GM18867 (cell line): ENCODE measurements around the gene ANGPTL7.

Experiments
- ATAC-seq: cut with Tn5 transposase; IDR thresholded peaks from one replicate; pipeline ENCODE4 v1.9.1; 2021; ENCODE audit warnings: mild to moderate bottlenecking, moderate library complexity; ENCODE audit not compliant: unreplicated experiment

ANGPTL7 gene

DNA sequence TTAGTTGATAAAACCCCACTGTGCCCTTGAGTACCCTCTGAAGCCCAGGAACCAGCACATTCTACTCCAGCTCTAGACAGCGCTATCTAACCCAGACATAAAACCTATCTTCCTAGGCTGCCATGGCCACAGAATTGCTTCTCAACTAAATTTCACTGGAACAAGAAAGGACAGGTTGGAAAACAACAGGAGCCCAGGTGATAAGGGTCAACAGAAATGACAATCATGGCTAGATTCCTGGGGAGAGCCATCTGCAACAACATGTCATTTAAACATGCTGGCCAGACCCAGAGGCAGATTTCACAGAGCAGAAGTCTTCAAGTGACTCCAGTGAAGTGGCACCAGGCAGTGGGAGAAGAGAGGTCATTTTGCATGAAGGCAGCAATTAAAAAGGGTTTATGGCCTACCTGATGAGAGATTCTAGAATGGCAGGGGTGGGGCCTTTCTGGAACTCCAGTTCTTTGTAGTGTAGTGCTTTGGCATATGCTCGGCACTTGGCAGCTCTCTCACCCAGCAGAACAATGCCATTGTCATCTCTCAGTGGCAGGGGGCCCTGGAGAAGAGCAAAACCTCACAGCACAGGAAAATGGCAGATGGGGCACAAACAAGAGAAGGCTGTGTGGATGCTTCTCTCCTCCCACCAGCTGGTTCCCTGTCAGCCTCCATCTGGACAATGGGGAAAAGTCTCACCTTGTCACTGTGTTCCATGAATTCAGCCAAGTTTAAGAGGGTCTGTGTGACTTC lies 9.9 kb downstream of the ANGPTL7 start:
- no peak for ATAC-seq

DNA sequence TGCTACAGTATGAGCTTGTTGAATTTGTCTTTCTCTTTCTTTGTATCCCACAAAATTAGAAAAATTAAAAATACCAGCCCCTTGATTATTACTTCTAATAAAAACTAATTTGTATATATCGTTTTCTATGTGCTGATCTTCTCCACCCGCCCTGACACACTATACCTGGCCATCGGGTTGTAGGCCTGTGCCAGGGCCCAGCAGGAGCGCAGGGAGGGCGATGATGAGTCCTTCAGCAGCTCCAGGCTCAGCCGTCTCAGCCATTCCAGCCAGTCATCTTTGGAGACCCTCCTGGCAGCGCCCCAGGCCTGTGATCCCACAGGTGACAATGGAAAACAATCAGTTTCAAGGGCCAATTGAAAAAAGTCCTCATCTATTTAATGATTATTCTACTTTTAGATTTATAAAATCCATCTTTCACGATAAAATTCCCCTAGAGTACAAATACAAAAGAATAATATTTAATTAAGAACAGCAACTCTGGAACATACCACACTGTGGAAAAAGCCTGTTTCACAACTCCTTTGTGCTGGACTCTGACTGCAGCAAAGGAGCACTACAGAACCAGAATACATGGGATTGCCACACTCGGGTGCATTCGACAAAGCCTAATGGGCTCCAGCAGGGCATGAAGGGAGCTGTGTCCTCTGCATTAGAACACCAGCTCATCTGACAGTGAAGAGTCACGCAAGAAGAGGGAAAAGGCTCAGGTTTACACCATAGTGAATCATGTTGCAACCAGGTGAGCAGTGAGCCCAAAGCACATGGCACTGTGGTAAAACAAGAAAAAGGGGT lies 15.4 kb downstream of the ANGPTL7 start:
- no peak for ATAC-seq

DNA sequence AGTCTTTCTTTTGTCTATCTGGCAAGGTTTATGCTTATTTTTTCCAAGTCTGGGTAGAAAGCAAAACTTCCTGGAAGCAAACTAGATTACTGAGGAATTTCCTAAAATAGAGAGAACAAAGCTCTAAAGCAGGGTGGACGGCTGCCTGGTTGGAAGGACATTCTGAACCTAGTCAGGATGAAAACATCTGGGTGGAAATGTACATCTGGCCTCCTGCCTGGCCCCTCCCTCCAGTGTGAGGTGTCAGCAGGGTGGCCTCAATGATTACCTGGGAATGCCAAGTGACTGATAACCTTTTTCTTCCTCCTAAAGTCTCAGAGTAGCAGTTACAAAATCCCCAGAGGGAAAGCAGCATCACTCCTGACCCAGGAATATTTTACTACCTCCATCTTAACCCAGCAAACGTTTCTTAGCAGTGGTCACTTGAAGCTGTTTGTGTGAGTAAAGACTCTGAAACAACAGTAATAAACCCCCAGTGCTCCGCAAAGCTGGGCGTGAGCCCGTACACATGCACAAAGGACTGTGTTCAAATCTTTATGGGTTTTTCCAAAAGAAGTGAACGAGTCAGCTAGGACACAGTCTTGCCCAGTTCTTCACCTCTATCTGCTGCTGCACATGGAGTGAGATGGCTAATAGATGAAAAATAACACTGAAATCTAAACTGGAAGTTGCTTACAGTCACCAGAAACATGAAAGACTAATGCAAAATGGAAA lies 18.9 kb downstream of the ANGPTL7 start:
- no peak for ATAC-seq

DNA sequence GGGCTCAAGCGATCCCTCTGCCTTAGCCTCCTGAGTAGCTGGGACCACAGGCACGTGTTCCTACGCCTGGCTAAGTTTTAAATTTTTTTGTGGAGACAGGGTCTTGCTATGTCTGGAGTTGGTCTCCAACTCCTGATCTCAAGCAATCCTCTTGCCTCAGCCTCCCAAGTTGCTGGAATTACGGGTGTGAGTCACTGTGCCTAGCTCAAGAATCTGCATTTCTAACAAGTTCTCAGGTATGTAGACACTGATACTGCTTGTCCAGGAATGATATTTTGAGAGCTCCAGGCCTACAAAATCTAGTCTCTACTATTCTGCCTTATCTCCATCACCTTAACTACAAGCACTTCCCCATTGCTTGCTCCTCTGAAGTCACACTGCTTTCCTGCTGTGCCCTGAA lies 22.3 kb downstream of the ANGPTL7 start:
- ATAC-seq: no peak

DNA sequence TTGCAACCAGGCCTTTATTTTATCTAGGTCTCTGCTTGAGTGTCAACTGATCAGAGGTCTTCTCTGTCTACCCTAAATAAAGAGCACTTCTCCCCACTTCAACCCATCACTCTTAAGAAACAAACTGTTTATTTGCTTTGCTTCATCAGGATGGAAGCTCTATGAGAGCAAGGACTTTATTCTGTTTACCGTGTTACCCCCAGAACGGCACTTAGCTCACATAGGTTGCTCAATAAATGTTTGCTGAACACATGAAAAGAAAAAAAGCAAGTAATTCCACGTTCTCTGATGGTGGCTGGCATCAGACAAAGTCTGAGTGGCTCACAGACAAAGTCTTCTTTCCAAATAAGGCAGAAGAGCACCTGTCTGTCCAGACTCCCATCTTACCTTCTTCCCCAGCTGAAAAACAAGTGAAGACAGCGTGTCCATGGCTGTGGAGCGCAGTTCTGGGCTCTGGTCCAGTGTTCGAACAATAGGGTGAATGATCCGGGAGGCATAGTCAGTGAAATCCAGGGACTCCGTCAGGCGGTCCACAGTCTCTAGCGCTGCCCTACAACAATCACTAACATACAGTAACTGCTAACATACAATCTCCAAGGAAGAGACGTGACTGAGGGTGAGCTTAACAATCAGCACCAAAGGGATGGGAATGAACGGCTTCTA lies 22.9 kb downstream of the ANGPTL7 start:
- ATAC-seq: no peak

DNA sequence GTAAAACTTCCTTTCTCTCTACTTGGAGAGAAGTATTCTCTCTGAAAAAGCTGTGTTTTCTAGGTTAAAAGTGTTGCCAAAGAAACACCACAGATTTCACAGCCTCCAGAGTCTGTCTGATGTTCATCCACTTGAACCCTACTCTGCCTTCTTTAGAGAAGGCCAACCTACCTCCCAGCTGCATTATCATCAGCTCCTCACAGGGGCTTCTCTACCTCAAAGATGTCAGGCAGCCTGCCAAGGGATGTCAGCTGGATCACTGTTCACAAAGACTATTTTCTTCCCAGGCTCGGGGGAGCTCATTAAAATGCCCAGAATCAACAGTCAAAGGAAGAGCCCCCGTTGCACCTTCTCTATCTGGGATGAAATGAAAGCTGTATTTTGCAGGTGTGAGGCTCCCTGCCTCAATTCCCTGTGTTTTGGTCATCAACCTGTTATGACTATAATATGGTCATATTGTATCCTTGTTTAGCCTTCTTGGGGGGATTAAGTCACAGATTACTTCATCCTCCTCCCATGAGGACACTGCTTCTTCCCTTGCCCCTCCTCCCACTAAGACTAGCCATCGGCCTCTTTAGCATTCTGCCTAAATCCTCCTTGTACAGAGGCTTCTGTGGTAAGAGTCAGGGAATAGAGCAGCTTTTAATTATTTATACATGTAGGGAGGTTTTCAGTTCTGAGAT lies 25.7 kb downstream of the ANGPTL7 start:
- ATAC-seq: no peak

DNA sequence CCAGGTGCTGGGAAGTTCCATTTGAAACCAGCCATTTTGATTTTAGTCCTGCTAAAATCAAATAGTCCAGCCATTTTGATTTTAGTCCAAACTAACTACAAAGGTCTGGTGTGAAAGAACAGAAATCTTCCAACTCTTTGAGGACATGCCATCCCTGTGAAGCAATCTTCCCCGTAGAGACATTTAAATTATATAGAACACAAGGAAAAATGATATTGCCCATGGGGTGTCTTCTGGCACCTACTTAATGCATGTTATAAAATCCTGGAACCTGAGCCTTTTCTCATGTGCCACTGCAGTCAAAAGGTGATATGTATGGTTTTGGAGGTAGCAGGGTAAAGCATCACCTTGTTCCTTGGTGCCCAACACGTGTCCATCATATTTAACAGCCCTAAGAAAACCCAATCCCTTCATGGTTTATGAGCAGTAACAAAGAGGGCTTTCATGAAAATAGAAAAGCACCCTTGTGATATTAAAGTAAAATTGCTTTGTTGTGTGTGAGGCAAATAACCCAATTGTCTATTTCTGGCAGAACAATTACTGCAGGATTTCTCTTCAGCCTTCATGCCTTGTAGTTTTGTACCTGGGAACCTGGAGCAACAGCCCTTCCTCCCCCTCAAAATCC lies 26.3 kb downstream of the ANGPTL7 start:
- ATAC-seq: no peak

DNA sequence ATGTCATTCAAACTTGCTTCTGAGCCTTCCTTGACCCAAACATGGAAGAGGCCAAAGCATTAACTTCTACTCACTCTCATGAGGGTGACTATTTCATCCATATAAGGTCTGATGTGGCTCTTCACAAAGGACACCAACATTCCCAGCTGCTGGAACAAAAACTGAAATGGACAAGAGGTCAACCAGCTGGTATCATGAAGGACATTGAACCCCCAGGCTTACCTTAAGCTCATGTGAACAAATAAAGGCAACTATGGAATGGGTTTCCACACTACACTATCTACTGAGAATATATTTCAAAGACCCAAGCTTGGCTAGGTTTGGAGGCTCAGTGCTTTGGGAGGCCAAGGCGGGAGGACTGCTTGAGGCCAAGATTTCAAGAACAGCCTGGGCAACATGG lies 26.9 kb downstream of the ANGPTL7 start:
- ATAC-seq: no peak

DNA sequence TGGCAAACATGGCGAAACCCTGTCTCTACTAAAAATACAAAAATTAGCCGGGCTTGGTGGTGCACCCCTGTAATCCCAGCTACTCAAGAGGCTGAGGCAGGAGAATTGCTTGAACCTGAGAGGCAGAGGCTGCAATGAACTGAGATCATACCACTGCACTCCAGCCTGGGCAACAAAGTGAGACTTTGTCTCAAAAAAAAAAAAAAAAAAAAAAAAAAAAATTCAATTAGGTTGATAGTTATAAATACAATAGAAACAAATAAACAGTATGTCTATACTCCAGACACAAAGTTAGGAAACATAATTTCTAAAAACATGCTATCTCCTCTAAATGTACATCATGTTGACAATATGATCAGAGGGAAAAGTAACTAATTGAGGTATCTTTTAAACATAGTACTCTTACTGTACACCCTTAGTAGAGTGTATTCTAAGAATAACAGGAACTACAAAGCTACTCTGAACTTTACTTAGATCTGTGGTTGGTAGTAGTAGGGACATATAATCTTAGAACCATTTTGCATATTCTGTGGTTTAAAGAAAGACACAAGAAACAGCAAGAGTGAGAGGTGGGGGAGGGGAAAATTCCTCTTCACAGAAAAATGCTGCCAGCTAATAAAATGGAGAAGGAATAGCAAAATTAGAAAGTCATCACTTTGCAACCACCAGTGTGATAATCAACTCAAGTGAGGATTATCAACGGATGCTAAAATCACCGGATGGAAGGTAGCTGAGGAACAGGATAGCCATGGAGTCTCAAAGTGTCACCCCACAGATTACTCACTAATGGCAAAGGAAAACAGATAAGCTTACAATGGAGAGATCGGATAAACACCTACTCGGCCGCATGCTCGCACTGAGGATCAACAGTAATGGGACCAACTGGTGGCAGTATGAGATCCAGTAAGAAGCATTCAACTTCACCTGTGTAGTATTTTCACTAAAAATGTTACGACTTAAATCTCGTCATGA lies 38.2 kb downstream of the ANGPTL7 start:
- peak; percentile 80 for ATAC-seq

DNA sequence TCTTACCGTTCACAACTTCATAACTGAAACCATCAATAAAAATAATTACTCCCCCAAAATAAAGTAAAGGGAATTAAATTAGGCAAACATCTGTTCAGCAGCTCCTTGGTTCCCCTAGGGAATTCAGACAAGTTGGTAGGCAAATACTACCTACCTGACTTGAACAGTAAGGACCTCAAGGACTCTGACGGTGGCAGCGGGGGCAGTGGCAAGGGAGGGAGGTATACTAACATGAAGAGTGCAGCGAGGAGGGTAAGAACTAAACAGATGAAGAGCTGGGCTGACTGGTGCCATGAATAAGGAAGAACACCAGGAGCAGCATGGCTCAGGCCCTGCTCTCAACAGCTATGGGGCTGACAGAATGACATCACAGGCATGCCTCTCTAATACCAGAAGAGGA lies 40.0 kb downstream of the ANGPTL7 start:
- no peak for ATAC-seq

DNA sequence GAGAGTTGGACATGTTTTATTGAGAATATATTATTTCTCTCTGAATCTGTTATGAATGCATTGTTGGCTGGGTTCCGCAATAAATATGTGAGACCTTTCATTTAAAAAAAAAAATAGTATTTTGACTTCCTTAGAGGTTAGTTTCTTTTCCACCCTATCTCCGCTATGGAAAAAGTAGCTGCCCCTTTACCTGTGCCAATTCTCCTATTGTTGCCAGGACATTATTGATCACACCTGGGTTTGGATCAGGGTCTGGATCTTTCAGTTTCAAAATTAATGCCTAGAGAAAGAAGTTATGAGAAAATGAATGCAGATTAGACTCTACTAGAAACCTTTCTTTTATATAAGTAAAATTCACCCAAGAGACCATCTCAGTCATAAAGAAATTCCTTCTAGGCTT lies 44.1 kb downstream of the ANGPTL7 start:
- ATAC-seq: no peak

DNA sequence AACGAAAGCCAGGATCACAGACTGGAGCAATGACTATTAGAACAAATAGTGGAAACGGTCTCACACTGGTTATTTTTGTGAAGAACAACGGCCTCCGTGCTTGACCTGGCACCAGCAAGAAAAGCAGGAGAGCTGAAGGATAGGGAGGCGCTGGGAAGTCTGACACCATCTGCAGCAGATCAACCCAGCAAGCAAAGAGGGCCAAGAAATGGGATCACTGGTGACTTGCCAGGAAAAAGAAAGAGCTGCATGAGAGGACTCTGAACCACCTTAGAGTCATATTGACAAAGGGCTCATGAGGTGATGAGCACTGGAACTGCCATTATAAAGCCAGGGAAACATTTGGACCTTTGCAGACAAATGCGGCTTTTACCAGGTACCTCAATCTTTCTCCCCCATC lies 48.2 kb downstream of the ANGPTL7 start:
- no peak for ATAC-seq

DNA sequence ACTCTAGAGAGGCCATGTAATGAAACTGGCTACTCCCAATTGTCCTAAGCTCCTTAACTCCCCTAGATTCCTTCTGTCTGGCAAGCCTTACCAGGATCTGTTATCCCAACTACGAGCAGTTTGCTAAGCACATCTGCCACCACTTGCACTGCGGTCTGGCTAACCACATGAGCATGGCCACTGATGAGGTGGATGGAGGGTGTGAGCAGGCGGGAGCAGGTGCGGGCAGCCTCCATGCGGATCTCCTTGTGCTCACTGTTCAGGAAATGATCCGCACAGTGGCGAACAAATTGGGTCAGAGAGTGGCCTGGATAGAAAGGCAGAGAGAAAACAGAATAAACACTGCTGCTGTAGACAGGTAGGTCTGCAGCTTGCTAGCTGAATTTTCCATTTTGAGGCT lies 49.2 kb downstream of the ANGPTL7 start:
- no peak for ATAC-seq

DNA sequence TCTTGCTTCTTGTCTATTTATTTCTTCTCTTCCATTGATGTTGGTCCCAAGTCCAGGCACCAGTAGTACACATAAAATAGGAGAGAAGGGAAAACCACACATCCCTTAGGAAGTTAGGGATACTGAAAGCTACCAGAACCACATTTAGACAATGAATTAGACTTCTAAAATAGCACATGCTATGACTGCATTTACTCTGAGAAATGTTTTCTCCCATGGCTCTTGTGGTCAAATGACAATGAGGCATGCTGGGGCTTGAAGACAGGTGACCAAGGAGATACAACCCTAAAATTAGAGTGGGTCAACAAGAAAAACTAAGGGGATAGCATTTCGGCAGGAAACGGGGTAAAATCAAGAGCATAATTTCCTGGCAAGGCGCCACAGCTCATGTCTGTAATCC lies 56.1 kb downstream of the ANGPTL7 start:
- no peak for ATAC-seq
